OCI-LY3 (cell line): Measurements from ENCODE around the gene STAM2.
A peak's percentile ranks its signal among the peaks of the same experiment; 100 is the strongest.

Experiments
- H2AFZ ChIP-seq: fragments of 200-600, 300-600 bp; shearing (Covaris generic); 2 replicates; pipeline ENCODE4 v1.6.0; 2014; ENCODE audit warnings: antibody characterized with exemption, low read depth, low read length
- H3K27ac ChIP-seq: fragments of 200-600, 300-600 bp; sonication (generic); 2 replicates; pipeline ENCODE4 v1.5.1; 2014; ENCODE audit warnings: mild to moderate bottlenecking, low read length, moderate library complexity, mixed read lengths
- H3K27me3 ChIP-seq: fragments of 200-600, 300-600 bp; sonication (generic); 2 replicates; pipeline ENCODE4 v1.6.1; 2014; ENCODE audit warnings: low read depth, low read length, mixed read lengths
- H3K36me3 ChIP-seq: fragments of 200-600, 300-600 bp; sonication (generic); replicated peaks from 2 replicates; pipeline ENCODE3; 2014; ENCODE audit warnings: low read depth, low read length, mixed read lengths
- H3K4me1 ChIP-seq: fragments of 300-600, 200-600 bp; sonication (generic); 2 replicates; pipeline ENCODE4 v1.6.1; 2014; ENCODE audit warnings: low read length, mixed read lengths
- H3K4me2 ChIP-seq: fragments of 200-600, 300-600 bp; sonication (generic); 2 replicates; pipeline ENCODE4 v1.6.1; 2014; ENCODE audit warnings: low read length, mixed read lengths
- H3K4me3 ChIP-seq: fragments of 300-600, 200-600 bp; sonication (generic); 2 replicates; pipeline ENCODE4 v1.5.1; 2014; ENCODE audit warnings: antibody characterized with exemption, mild to moderate bottlenecking, low read length, moderate library complexity
- H3K79me2 ChIP-seq: fragments of 300-600, 200-600 bp; shearing (Covaris generic); 2 replicates; pipeline ENCODE4 v1.6.1; 2014; ENCODE audit warnings: mild to moderate bottlenecking, low read length, mixed read lengths
- H3K9ac ChIP-seq: fragments of 300-600, 200-600 bp; shearing (Covaris generic); 2 replicates; pipeline ENCODE4 v1.6.0; 2014; ENCODE audit warnings: mild to moderate bottlenecking, low read length, moderate library complexity
- H3K9me3 ChIP-seq: fragments of 200-600, 300-600 bp; shearing (Covaris generic); 2 replicates; pipeline ENCODE4 v1.6.1; 2014; ENCODE audit warnings: low read length, mixed read lengths; ENCODE audit not compliant: insufficient read depth
- H4K20me1 ChIP-seq: fragments of 200-600, 300-600 bp; sonication (generic); 2 replicates; pipeline ENCODE4 v1.6.1; 2016; ENCODE audit warnings: low read length, mixed read lengths; ENCODE audit not compliant: insufficient read depth
- EZH2phosphoT487 ChIP-seq: fragments of 200-600 bp; shearing (Covaris generic); IDR thresholded peaks from 2 replicates; pipeline ENCODE4 v1.6.1; 2018; ENCODE audit warnings: antibody characterized with exemption, mixed run types, low read depth
- TF ChIP-seq, protein P1 (sequence below): fragments of 200-600, 300-600 bp; sonication (generic); IDR thresholded peaks from 2 replicates; pipeline ENCODE4 v1.5.1; 2014; ENCODE audit warnings: antibody characterized with exemption, low read length, low read depth

The STAM2 gene

GRCh38 chr2:152106464-152106863 lies 69.1 kb downstream of the STAM2 start:
- no peaks in the 10 kb centered on the region for H4K20me1 ChIP-seq
- H3K4me3 ChIP-seq, result no peak overlapping the region
- H3K9me3 ChIP-seq, result no peaks in the 10 kb centered on the region
- no peaks in the 10 kb centered on the region for H3K27me3 ChIP-seq
- TF ChIP-seq EZH2phosphoT487, result no peak
- TF ChIP-seq, protein P1, sequence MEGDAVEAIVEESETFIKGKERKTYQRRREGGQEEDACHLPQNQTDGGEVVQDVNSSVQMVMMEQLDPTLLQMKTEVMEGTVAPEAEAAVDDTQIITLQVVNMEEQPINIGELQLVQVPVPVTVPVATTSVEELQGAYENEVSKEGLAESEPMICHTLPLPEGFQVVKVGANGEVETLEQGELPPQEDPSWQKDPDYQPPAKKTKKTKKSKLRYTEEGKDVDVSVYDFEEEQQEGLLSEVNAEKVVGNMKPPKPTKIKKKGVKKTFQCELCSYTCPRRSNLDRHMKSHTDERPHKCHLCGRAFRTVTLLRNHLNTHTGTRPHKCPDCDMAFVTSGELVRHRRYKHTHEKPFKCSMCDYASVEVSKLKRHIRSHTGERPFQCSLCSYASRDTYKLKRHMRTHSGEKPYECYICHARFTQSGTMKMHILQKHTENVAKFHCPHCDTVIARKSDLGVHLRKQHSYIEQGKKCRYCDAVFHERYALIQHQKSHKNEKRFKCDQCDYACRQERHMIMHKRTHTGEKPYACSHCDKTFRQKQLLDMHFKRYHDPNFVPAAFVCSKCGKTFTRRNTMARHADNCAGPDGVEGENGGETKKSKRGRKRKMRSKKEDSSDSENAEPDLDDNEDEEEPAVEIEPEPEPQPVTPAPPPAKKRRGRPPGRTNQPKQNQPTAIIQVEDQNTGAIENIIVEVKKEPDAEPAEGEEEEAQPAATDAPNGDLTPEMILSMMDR, result no peak
- no peak overlapping the region for H3K27ac ChIP-seq
- H3K4me1 ChIP-seq, result no peaks in the 10 kb centered on the region
- no peak overlapping the region for H3K4me2 ChIP-seq
- no peak overlapping the region for H2AFZ ChIP-seq
- H3K79me2 ChIP-seq, result no peaks in the 10 kb centered on the region
- H3K9ac ChIP-seq, result no peak overlapping the region
- no peaks in the 10 kb centered on the region for H3K36me3 ChIP-seq

DNA sequence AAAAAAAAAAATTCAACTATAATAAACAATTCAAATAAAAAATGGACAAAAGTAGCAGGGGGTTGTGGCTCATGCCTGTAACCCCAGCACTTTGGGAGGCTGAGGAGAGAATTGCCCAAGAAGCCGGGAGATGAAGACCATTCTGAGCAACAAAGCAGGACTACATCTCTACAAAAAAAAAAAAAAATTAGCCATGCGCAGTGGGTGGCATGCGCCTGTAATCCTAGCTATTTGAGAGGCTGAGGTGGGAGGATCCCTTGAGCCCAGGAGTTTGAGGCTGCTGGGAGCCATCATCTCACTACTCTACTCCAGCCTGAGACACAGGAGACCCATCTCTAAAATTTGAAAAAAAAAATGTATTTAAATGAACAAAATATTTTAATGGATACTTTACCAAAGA lies 72.3 kb downstream of the STAM2 start:
- no peaks in the 10 kb centered on the region for H3K79me2 ChIP-seq
- TF ChIP-seq EZH2phosphoT487, result no peak
- TF ChIP-seq, protein P1, result no peak

DNA sequence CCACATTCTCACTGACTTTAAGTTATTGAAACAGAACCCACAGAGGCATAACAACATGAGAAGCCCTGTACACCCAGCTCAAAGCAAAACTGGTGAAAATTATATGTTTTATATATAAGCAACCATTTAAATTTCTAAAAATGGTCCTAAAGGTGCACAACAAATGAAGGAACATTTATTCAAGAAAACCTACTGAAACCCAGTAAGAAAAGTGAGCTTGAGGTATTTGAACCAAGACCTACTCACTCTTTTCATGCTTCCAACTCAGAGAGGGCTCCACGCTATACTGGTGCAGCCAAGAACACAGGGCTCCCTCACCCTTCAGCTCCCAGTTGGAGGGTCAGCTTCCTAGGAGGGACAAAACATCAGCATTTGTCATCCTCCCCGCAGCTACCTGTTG lies 74.6 kb downstream of the STAM2 start:
- Histone ChIP-seq H3K9ac (no peak overlapping the region), H3K4me3 (no peak overlapping the region), H3K4me2 (no peak overlapping the region), H3K36me3 (no peaks in the 10 kb centered on the region), H3K79me2 (no peaks in the 10 kb centered on the region), H3K27me3 (peaks cover 17% of the 10 kb centered on the region), H3K4me1 (no peaks in the 10 kb centered on the region), H4K20me1 (no peaks in the 10 kb centered on the region), H3K9me3 (no peaks in the 10 kb centered on the region), H2AFZ (no peak overlapping the region), H3K27ac (no peak overlapping the region)
- TF ChIP-seq, protein P1, result no peak
- no peak for TF ChIP-seq EZH2phosphoT487

More for the DNA sequence above, 72.3 kb downstream of the STAM2 start:
- Histone ChIP-seq H3K27me3 (peaks cover 17% of the 10 kb centered on the region), H3K4me3 (no peak overlapping the region), H3K36me3 (no peaks in the 10 kb centered on the region), H3K4me1 (no peaks in the 10 kb centered on the region), H3K27ac (no peak overlapping the region), H3K4me2 (no peak overlapping the region), H2AFZ (no peak overlapping the region), H4K20me1 (no peaks in the 10 kb centered on the region), H3K9ac (no peak overlapping the region), H3K9me3 (no peaks in the 10 kb centered on the region)

DNA sequence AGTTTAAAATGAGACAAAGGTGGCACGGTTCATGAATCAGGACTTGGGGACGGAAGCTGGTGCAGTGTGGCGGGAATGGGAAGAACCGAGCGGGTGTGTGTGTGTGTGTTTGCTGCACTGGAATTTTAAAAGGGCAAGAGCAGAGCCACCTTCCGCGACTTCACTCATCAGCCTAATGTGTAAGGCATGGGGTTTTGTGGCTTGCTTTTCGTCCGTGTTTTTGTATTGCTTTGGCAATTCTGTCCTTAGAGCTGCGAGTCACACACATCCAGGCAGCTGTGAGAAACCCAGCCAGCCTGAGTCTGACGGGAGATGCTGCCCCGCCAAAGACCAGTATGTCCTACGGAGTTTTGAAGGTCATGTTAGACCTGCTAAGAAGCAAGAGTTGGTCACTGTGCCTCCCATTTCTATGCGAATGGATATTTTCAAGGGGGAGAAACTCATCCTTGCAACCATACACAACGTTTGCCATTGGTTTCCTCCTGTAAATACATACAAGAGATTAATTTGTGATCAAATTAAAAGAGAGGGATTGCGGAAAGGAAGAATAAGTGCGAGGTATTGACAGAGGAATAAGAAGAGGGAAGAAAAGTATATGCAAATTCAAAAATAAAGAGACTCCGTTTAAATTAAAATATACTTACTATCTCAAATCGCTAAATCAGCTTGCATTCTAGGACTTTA lies 76.1 kb downstream of the STAM2 start:
- H3K4me3 ChIP-seq, result peak overlapping the region; percentile 83
- H3K4me1 ChIP-seq, result peaks cover 1% of the 10 kb centered on the region
- H3K36me3 ChIP-seq, result no peaks in the 10 kb centered on the region
- H3K27ac ChIP-seq, result no peak overlapping the region
- peak overlapping the region; percentile 72 for H3K4me2 ChIP-seq
- peak overlapping the region; percentile 52; the same call in 1 of the 2 replicates for H2AFZ ChIP-seq
- no peaks in the 10 kb centered on the region for H3K9me3 ChIP-seq
- H3K9ac ChIP-seq, result peak overlapping the region; percentile 39; the same call in 1 of the 2 replicates
- no peaks in the 10 kb centered on the region for H3K79me2 ChIP-seq
- TF ChIP-seq EZH2phosphoT487, result no peak
- TF ChIP-seq, protein P1, result no peak
- H3K27me3 ChIP-seq, result peaks cover 17% of the 10 kb centered on the region
- no peaks in the 10 kb centered on the region for H4K20me1 ChIP-seq
